IMR-90 (cell line): ENCODE measurements around the gene ATP2B2.

Experiments
- CEBPB ChIP-seq: IDR thresholded peaks from 2 replicates; pipeline ENCODE4 v1.6.1; 2012; ENCODE audit warnings: low read depth, low read length, improper control_type of control experiment
- ELK1 ChIP-seq: fragments of 150-350 bp; IDR thresholded peaks from 2 replicates; pipeline ENCODE4 v1.6.1; 2016; ENCODE audit warnings: low read depth, mild to moderate bottlenecking, low read length, moderate library complexity, borderline replicate concordance
- FOS ChIP-seq: fragments of 150-350 bp; IDR thresholded peaks from 2 replicates; pipeline ENCODE4 v1.6.1; 2016; ENCODE audit warnings: low read depth, low read length
- MAFK ChIP-seq: IDR thresholded peaks from 2 replicates; pipeline ENCODE4 v1.6.1; 2012; ENCODE audit warnings: low read depth, low read length, improper control_type of control experiment
- MXI1 ChIP-seq: IDR thresholded peaks from 2 replicates; pipeline ENCODE4 v1.6.1; 2012; ENCODE audit warnings: low read depth, mild to moderate bottlenecking, low read length, moderate library complexity, borderline replicate concordance
- POLR2A ChIP-seq: IDR thresholded peaks from 2 replicates; pipeline ENCODE4 v1.6.1; 2012; ENCODE audit warnings: mild to moderate bottlenecking, low read depth, low read length
- RAD21 ChIP-seq: IDR thresholded peaks from 2 replicates; pipeline ENCODE4 v1.6.1; 2012; ENCODE audit warnings: low read length, improper control_type of control experiment
- RCOR1 ChIP-seq: IDR thresholded peaks from 2 replicates; pipeline ENCODE4 v1.6.1; 2012; ENCODE audit warnings: mild to moderate bottlenecking, low read length, improper control_type of control experiment; ENCODE audit not compliant: insufficient replicate concordance
- RFX5 ChIP-seq: IDR thresholded peaks from 2 replicates; pipeline ENCODE4 v1.8.0; 2012; ENCODE audit warnings: low read depth, mild to moderate bottlenecking, low read length, moderate library complexity
- USF2 ChIP-seq: fragments of 150-350 bp; IDR thresholded peaks from 2 replicates; pipeline ENCODE4 v1.6.1; 2017; ENCODE audit warnings: mild to moderate bottlenecking, antibody characterized with exemption, low read length, low read depth
- TF ChIP-seq, protein P1 (sequence below): conservative IDR thresholded peaks from 2 replicates; pipeline ENCODE4 v1.5.1; 2012; ENCODE audit warnings: mild to moderate bottlenecking, low read depth, low read length, improper control_type of control experiment

- TF ChIP-seq, protein P1, sequence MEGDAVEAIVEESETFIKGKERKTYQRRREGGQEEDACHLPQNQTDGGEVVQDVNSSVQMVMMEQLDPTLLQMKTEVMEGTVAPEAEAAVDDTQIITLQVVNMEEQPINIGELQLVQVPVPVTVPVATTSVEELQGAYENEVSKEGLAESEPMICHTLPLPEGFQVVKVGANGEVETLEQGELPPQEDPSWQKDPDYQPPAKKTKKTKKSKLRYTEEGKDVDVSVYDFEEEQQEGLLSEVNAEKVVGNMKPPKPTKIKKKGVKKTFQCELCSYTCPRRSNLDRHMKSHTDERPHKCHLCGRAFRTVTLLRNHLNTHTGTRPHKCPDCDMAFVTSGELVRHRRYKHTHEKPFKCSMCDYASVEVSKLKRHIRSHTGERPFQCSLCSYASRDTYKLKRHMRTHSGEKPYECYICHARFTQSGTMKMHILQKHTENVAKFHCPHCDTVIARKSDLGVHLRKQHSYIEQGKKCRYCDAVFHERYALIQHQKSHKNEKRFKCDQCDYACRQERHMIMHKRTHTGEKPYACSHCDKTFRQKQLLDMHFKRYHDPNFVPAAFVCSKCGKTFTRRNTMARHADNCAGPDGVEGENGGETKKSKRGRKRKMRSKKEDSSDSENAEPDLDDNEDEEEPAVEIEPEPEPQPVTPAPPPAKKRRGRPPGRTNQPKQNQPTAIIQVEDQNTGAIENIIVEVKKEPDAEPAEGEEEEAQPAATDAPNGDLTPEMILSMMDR, result no peak
- TF ChIP-seq POLR2A (no peak), MAFK (no peak), FOS (0 out of 2 replicates have a peak, but pooled peaks have one; percentile 7), RFX5 (no peak), MXI1 (no peak), RCOR1 (no peak), CEBPB (no peak), USF2 (no peak), ELK1 (no peak), RAD21 (no peak)
Measured at GRCh38 chr3:10511809-10512494, 6.6 kb upstream of the ATP2B2 start.
